DMS53 treated with DMSO at 0.1 percent for 48 hours (cell line): ENCODE data around the gene ZNF320.
"Not testable (repeated sequence)": the region's sequence is repeated elsewhere in the genome, so short reads cannot be mapped to it uniquely, and the experiment has no call there.

Source experiments
- DNase-seq: peaks from one replicate; lab custom pipeline; 2025; ENCODE audit not compliant: unreplicated experiment; lab: John Stamatoyannopoulos, UW

Gene ZNF320

DNA sequence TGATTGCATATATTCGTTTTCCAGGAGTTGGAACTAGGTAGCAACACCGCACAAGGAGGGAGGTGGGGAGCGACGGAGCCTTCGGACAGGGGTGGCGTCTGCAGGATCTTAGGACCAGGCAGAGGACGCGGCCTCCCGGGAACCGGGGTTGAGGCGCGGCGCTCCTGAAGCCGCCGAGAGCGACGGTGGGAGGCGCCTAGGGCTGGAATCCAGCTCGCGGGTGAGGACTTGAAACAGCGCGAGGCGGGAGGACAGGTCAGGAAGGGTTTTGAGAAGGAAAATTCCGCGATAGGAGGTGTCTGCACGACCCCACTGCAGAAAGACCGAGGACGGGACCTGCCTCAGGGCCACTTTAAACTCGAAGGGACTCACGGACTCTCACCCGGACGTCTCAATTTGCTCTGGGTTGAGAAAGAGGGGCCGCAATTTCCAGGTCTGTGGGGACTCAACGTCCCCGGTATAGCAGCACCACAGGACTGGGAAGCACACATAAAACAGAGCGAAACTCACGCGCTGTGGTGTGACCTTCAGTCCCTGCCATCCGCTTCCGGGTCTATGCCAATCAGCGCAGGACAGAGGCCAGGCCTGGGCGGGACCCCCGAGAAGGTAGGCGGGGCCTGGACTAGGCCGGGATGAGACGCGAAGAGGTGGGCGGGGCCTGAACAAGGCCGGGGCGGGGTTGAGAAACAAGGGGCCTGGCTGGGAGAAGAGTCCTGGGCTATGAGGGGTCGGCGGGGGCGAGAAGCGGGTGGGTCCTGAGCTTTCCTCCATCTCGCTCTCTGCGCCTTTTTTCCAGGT is at the start of gene ZNF320:
ZNF320 (minus strand) TSS at position 498 of the 798 bp plus-strand sequence. CDS start 7,380 bp downstream, outside the sequence.
- peak; percentile 89 for DNase-seq

DNA sequence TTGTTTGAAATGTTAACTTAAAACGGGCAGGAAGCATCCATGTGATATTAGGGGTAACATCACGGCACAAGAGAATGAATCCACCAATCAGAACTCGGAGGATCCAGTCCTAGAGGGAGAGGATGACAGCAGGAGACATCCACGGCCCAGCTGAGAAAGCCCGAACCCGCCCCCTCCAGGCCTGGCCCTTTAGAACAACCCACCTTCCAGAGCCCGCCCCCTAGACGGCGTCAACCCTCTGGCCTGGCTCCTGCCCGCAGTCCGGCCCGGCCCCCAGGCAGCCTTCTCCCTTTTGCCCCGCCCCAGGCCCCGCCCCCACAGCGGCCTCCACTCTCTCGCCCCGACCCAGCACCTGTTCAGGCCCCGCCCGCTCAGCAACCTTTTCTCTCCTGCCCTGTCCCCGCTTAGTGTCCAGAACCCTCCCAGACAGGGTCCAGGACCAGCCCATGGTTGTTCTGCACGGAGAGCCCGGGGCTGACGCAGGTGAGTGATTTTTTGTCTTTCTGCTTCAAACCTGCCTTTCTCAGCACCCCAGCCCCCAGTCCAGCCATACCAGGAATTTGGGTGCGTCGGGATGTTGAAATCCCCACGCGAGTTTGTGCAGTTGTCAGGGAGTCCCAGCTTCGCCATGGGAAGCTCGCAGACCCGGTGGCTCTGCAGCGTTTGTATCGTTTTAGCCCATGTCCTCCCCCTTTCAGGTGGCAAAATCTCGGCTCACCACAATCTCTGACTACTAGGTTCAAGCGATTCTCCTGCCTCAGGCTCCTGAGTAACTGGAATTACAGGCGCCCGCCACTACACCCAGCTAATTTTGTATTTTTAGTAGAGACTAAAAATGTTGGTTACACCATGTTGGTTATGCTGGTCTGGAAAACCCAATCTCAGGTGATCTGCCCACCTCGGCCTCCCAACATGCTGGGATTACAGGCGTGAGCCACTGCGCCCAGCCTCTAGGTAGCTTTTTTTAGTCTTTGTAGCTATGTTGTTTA is 49.2 kb upstream of the ZNF320 start:
- DNase-seq = peak; percentile 91

DNA sequence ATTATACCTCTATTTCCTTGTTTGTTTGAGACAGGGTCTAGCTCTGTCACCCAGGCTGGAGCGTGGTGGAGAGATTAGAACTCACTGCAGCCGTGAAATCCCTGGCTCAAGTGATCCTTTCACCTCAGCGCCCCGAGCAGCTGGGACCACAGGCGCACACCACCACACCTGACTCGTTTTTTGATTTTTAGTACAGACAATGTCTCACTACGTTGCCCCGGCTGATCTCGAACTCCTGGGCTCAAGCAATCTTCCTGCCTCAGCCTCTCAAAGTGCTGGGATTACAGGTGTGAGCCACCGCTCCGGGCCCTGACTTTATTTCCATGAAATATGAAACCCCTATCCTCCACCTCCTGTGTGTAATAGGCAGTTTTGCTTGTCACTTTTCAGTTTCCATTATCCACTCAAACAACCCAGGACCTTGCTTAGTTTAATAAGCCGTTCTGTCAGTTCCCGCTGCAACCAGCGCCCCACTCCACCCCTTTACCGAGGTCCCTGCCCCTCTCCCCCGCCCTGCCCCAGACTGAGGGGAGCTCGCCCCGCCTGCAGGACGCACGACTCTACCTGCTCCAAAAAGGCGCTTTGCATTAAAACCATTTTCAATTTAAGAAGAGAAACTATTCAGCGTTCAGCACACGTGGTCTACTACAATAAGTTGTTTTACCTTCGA is 48.4 kb upstream of the ZNF320 start:
- peak; percentile 78 for DNase-seq

DNA sequence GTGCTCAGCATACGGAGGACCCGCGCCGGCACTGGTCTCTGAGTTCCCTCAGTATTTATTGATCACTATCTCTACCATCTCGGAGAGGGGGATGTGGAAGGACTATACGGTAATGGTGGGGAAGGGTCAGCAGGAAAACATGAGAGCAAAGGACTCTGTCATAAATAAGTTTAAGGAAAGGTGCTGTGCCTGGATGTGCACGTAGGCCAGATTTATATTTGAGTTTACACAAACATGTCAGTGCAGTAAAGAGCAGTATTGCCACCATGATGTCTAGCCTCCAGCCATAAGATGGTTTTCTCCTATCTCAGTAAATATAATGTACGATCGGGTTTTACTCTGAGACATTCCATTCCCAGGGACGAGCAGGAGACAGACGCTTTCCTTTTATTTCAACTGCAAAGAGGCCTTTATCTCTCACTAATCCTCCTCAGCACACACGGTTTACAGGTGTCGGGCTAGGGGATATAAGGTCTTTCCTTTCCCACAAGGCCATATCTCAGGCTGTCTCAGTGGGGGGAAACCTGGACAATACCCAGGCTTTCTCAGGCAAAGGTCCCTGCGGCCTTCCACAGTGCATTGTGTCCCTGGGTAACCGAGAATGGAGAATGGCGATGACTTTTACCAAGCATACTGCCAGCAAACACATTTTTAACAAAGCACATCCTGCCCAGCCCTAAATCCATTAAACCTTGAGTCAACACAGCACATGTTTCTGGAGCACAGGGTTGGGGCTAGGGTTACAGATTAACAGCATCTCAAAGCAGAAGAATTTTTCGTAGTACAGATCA is 47.5 kb upstream of the ZNF320 start:
- peak; percentile 78 for DNase-seq

DNA sequence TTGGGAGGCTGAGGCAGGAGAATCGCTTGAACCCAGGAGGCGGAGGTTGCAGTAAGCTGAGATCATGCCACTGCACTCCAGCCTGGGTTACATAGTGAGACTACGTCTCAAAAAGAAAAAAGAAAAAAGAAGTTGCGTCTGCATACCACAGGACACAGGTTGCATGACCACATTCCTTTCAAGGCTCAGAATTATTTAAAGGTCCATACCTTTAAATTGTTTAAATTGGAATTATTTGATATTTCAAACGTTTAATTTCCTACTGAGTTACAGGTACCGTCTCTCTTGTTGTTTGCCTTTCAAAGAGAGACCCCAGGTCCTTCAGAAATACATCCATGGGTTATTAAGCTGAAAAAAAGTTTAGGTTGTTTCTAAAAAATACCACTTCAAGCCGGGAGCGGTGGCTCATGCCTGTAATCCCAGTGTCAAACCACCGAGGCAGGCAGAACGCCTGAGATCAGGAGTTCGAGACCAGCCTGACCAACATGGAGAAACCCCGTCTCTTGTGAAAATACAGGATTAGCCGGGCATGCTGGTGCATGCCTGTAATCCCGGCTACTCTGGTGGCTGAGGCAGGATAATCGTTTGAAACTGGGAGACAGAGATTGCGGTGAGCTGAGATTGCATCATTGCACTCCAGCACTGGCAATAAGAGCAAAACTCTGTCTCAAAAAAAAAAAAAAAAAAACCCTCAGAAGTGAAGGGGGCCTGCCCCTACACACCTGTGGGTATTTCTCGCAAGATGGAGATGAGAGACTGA is 46.6 kb upstream of the ZNF320 start:
- no peak for DNase-seq

DNA sequence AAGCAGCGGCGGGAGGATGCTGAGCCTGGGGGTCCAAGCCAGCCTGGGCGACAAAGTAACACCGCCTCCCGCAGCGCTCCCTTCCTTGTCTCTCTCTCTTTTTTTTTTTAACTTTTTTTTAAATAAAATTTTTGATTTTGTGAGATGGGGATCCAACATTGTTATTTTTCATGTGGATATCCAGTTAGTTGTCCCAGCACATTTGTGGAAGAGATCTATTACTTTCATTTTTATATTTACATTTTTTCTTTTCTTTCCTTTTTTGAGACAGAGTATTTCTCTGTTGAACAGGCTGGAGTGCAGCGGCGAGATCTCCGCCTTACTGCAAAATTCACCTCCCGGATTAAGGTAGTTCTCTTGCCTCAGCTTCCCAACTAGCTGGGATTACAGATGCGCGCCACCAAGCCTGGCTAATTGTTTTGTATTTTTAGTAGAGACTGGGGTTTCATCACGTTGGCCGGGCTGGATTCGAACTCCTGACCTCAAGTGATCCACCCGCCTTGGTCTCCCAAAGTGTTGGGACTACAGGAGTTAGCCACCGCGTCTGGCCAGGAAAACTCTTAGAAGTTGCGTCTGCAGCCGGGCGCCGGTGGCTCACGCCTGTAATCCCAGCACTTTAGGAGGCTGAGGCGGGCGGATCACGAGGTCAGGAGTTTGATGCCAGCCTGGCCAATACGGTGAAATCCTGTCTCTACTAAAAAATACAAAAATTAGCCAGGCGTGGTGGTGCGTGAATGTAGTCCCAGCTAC is 45.9 kb upstream of the ZNF320 start:
- DNase-seq = no peak

DNA sequence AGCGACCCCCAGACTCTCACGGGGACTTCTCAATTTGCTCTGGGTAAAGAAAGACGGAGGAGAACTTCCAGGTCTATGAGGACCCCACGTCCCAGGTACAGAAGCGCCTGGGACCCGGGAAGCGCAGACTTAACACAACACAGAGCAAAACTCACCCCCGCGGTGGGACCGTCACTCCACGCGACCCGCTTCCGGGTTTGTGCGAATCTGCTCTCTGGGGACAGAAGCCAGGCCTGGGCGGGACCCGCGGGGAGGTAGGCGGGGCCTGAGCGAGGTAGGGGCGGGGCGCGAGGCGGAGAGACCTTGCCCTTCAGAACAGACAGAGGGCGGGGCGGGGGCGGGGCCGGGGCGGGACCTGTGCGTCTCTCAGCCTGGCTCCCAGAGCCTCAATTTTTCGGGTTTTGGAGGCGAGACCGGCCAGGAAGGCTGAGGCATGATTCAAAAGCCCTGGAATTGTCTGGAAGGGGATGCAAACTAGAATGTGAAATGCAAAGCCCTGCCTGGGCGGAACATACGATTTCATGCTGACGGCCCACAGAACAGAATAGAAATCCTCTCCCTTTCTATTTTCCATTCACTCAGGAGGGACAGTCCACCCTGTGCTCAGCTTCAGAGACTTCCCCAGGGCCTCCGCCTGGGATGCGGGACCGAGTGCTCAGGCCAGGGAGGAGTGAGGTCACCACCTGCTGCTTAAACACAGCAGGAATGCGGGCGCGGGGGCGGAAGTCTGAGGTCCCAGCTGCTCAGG is 45.1 kb upstream of the ZNF320 start:
- peak; percentile 67 for DNase-seq

DNA sequence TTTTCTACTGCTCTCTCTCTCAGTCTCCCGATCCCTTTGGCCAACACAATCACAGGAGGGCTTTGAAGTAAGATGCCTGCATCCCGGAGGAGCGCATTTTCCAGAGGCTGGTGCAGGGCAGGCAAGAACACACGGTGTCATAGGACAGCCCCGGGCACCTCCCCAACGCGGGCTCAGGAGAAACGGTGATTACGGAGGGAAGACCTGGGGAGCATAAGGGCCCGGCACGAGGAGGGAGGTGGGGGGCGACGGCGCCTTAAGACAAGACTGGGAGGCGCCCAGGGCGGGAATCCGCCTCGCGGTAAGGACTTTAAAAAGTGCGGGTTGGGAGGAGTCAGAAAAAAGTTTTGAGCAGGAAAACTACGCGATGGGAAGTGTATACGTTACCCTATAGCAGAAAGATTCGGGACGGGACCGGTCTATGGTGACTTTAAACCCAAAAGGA is 44.5 kb upstream of the ZNF320 start:
- no peak for DNase-seq

DNA sequence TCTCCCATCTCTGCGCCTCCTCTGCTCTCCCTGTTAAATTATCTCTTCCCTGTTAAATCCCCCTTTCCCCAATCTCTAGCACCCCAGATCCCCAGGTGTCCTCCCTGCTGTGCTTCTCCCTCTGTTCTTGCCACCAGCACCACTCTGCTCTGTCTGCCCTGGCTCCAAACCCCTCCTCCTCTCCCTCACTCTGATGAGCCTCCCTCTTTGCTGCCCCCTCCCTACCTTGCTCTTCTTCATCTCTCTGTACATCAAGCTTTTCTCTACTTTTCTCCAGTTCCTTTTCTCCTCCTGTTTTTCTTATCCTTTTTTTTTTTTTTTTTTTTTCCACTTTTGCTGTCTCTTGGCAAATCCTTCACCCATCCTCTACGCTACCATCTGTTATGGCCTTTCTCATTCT is 44.1 kb upstream of the ZNF320 start:
- not testable (repeated sequence) for DNase-seq

DNA sequence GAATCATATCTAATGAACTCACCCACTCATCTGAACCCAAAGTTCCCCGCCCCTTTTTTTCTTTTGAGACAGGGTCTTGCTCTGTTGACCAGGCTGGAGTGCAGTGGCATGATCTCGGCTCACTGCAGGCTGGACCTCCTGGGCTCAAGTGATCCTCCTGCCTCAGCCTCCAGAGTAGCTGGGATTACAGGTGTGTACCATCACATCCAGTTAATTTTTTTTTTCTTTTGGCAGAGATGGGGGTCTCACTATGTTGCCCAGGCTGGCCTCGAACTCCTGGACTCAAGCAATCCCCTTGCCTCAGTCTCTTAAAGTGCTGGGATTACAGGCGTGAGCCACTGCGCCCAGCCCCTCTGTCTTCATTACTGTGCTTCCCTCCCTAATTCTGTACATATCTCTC is 43.5 kb upstream of the ZNF320 start:
- DNase-seq = not testable (repeated sequence)

DNA sequence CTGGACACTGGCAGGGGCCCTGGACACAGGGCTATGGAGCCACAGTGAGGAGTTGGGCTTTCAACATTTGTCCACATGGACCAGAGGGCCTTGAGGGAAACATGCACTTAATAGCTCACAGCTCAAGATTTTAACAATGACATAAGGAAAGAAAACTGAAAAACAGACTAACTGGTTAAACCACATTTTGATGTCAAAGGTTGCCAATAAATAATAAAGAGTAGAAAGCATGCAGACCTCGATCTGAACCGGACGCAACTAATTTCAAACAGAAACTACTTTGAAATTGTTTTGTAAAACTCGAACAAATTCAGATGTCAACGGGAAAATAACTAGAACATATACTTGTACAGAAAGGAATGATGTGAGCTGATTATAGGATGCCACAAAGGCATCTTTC is 41.3 kb upstream of the ZNF320 start:
- no peak for DNase-seq

DNA sequence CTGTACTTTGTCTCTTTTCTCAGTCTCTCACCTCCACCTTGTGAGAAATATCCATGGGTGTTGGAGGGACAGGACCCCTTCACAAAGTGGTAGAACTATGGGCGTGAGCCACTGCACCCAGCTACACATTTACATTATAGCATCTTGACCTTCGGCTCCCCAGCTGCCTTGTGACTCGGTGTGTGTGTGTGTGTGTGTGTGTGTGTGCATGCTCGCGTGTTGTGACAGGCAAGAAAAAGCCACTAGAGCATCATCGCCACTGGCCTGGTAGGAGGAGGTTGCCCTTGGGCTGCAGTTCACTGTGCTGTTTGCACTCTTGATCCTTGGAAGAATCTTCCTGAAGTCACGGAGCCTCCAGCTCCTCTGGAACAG is 39.5 kb upstream of the ZNF320 start:
- DNase-seq = no peak

DNA sequence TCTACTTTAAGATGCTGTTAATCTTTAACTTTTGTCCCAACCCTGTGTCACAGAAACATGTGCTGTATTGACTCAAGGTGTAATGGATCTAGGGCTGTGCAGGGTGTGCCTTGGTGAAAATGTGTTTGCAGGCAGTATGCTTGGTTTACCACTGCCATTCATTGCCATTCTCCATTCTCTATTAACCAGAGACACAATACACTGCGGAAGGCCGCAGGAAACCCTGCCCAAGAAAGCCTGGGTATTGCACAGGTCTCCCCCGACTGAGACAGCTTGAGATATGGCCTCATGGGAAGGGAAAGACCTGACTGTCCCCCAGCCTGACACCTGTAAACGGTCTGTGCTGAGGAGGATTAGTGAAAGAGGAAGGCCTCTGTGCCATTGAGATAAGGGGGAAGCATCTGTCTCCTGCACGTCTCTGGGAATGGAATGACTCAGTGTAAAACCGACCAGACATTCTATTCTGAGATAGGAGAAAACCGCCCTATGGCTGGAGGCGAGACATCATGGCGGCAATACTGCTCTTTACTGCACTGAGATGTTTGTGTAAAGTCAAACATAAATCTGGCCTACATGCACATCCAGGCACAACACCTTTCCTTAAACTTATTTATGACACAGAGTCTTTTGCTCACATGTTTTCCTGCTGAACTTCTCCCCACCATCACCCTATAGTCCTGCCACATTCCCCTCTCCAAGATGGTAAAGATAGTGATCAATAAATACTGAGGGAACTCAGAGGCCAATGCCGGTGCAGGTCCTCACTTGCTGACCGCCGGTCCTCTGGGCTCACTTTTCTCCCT is 38.9 kb upstream of the ZNF320 start:
- no peak for DNase-seq

DNA sequence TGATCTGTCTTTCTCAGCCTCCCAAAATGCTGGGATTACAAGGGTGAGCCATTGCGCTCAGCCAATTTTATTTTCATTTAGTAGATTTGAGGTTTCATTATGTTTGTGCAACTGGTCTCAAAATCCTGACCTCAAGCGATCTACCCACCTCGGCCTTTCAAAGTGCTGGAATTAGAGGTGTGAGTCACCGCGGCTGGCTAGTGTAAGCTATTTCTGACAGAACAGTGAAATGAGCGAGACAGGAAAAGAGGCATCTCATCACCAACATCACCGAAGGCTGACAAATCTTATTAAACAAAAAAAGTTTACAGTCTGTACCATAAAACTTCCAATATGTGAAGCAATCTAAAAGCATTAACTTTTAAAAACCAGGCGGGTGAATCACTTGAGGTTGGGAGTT is 38.0 kb upstream of the ZNF320 start:
- DNase-seq = no peak

DNA sequence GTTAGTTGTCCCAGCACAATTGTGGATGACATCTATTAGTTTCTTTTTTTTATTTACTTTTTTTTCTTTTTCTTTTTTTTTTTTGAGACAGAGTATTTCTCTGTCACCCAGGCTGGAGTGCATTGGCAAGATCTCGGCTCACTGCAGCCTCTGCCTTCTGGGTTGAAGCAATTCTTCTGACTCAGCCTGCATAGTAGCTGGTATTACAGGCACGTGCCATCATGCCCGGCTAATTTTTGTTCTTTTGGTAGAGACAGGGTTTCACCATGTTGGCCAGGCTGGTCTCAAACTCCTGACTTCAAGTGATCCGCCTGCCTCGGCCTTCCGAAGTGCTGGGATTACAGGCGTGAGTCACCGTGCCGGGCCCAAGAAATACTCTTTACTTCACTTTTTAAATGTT is 27.2 kb upstream of the ZNF320 start:
- not testable (repeated sequence) for DNase-seq

DNA sequence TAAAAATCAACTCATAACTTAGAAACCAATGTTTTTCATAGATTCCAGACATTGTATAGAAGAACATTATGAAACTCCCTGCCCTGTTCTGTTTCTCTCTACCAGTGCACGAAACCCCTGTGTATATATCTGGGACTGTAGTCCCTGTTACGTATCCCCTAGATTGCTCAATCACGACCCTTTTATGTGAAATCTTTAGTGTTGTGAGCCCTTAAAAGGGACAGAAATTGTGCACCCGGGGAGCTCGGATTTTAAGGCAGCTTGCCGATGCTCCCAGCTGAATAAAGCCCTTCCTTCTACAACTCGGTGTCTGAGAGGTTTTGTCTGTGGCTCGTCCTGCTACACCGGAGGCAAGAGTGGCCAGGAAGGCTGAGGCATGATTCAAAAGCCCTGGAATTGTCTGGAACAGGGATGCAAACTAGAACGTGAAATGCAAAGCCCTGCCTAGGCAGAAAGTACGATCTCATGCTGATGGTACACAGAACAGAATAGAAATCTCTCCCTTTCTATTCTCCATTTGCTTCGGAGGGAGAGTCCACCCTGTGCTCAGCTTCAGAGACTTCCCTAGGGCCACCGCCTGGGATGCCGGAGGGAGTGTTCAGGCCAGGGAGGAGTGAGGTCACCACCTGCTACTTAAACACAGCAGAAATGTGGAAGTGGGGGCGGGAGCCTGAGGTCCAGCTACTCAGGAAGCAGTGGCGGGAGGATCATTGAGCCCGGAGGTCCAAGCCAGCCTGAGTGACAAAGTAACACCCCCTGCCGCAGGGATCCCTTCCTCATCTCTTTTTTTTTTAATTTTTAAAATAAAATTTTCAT is 26.6 kb upstream of the ZNF320 start:
- peak; percentile 37 for DNase-seq
